NCI-H2196 (cell line): ENCODE measurements around the gene GGA2.
A peak's percentile ranks its signal among the peaks of the same experiment; 100 is the strongest.
"Not testable (repeated sequence)": the region's sequence is repeated elsewhere in the genome, so short reads cannot be mapped to it uniquely, and the experiment has no call there.

Experiments
- DNase-seq: peaks from one replicate; lab custom pipeline; 2025; ENCODE audit not compliant: unreplicated experiment; lab: John Stamatoyannopoulos, UW

GGA2 gene

GRCh38 chr16:23504453-23505179, 5.7 kb downstream of the GGA2 start:
- peak; percentile 26 for DNase-seq

- DNase-seq: peak; percentile 12
Observed at GRCh38 chr16:23504076-23504452, 6.2 kb downstream of the GGA2 start.

GRCh38 chr16:23502466-23502865, 7.8 kb downstream of the GGA2 start:
- no peak for DNase-seq

GRCh38 chr16:23501291-23501690, 9.0 kb downstream of the GGA2 start:
- no peak for DNase-seq

GRCh38 chr16:23500862-23501225, 9.4 kb downstream of the GGA2 start:
- no peak for DNase-seq

GRCh38 chr16:23500212-23500861, 10.0 kb downstream of the GGA2 start:
- DNase-seq: no peak

- no peak for DNase-seq
Observed at GRCh38 chr16:23499801-23500200, 10.5 kb downstream of the GGA2 start.

GRCh38 chr16:23498863-23499262, 11.4 kb downstream of the GGA2 start:
- DNase-seq: no peak

GRCh38 chr16:23497543-23497868, 12.8 kb downstream of the GGA2 start:
- no peak for DNase-seq

GRCh38 chr16:23496821-23497542, 13.3 kb downstream of the GGA2 start:
- no peak for DNase-seq

- no peak for DNase-seq
Observed at GRCh38 chr16:23495671-23496070, 14.6 kb downstream of the GGA2 start.

GRCh38 chr16:23494188-23494587, 16.1 kb downstream of the GGA2 start:
- DNase-seq: no peak

- no peak for DNase-seq
Observed at GRCh38 chr16:23491490-23492391, 18.6 kb downstream of the GGA2 start.

GRCh38 chr16:23486480-23486879, 23.8 kb downstream of the GGA2 start:
- DNase-seq: no peak

- DNase-seq: no peak
Observed at GRCh38 chr16:23485841-23486240, 24.5 kb downstream of the GGA2 start.

GRCh38 chr16:23485257-23485614, 25.1 kb downstream of the GGA2 start:
- DNase-seq: no peak

GRCh38 chr16:23484510-23485256, 25.6 kb downstream of the GGA2 start:
- no peak for DNase-seq

- not testable (repeated sequence) for DNase-seq
Observed at GRCh38 chr16:23483492-23483891, 26.8 kb downstream of the GGA2 start.

GRCh38 chr16:23482778-23483177, 27.5 kb downstream of the GGA2 start:
- no peak for DNase-seq

GRCh38 chr16:23480257-23480656, 30.0 kb downstream of the GGA2 start:
- DNase-seq: no peak

GRCh38 chr16:23479138-23479537, 31.2 kb downstream of the GGA2 start:
- no peak for DNase-seq
